GM20000 (cell line): ENCODE results near the gene TCF12.

ENCODE experiments used
- DNase-seq: peaks from one replicate; pipeline ENCODE4 v3.0.0; 2012; ENCODE audit warnings: low spot score
- CTCF ChIP-seq: IDR thresholded peaks from 2 replicates; pipeline ENCODE4 v1.5.1; 2012; ENCODE audit warnings: mild to moderate bottlenecking, control low read depth; ENCODE audit errors: extremely low read depth, missing control alignments

Gene TCF12

GRCh38 chr15:57044970-57045369, 126.5 kb downstream of the TCF12 start:
- no peak for DNase-seq
- TF ChIP-seq CTCF: no peak

GRCh38 chr15:57045741-57046382, 127.4 kb downstream of the TCF12 start:
- no peak for TF ChIP-seq CTCF

GRCh38 chr15:57048930-57049549, 130.6 kb downstream of the TCF12 start:
- TF ChIP-seq CTCF: no peak
- DNase-seq: no peak

More at GRCh38 chr15:57045741-57046382, 127.4 kb downstream of the TCF12 start:
- peak; percentile 18 for DNase-seq

- DNase-seq: no peak
- no peak for TF ChIP-seq CTCF
These were observed 135.0 kb downstream of the TCF12 start for GRCh38 chr15:57053470-57053869.

- no peak for TF ChIP-seq CTCF
- no peak for DNase-seq
These were observed 135.8 kb downstream of the TCF12 start for GRCh38 chr15:57054204-57054750.

GRCh38 chr15:57056357-57056756, 137.9 kb downstream of the TCF12 start:
- no peak for TF ChIP-seq CTCF
- no peak for DNase-seq

GRCh38 chr15:57057134-57057930, 138.9 kb downstream of the TCF12 start:
- no peak for DNase-seq
- no peak for TF ChIP-seq CTCF
